ENCODE measurements around the gene ASCL4. TPM values are rescaled to one million over a fixed set of nuclear protein-coding genes. Genes with fewer than 3 reads are reported as not detected.

Gene ASCL4
- polyA plus RNA-seq, 1 of the 3 experiments (the other 2 are of a cell fraction): not detected

DNA sequence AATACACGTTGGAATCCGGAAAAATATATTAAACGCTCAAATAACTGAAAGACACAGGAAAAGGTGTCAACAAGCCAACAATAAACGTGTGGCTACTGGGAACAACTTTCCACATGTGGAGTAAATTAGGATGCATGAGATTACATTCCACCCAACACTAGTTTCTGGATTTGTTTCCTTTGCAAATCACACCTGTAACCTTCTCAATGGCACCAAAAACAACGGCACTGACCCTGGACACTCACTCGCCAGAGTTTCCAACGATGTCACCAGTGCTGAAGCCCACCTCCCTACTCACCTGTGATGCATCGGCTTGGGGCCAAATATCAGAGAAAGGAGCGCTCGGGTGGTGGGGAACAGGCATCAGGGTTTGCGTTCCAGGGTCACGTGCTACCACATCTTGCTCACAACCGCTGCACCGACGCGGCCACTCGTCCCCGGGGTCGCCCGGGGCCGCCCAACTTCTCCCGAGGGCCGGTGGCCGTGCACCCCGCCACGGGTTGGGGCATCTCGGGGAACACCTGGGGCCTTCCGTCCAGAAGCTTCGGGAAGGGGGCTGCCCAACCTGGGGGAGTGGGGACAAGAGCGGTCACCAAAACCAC lies 14.2 kb upstream of the ASCL4 start:
- H3K4me1 ChIP-seq (ENCODE audit: control insufficient read depth in 1 of 2, insufficient read depth in 2 of 2, low read depth in 1 of 2, low read length in 1 of 2): peaks cover 10 to 15% of the 10 kb centered on the region in 2 experiments; a peak in 2 of 4 replicates
- peak overlapping the region; percentile 90 for H3K9ac ChIP-seq
- peaks cover 24% of the 10 kb centered on the region for H4K20me1 ChIP-seq (ENCODE audit: insufficient read depth)
- peak overlapping the region; percentile 71 to 74 for H3K27ac ChIP-seq (ENCODE audit: low read depth in 2 of 2, low read length in 1 of 2)
- no peaks in the 10 kb centered on the region for H3K27me3 ChIP-seq (ENCODE audit: insufficient read depth)
- 3% methylated on average over 24 of the region's 30 CpGs for WGBS (ENCODE audit: low lambda C conversion rate)
- ChIA-PET CTCF (interaction anchor here (0.8 to 9.0 kb wide), 5 partner anchors 83 to 158 kb away, joined by 3 to 68 read pairs (median 3); no protein-coding TSS in a partner anchor), POLR2A (no interaction called here)
- H3K4me3 ChIP-seq (ENCODE audit: low read depth in 2 of 2, low read length in 1 of 2): peak overlapping the region; percentile 82 to 89
- DNase-seq: peak; percentile 58
- no peaks in the 10 kb centered on the region for H3K9me3 ChIP-seq
- H3K79me2 ChIP-seq (ENCODE audit: insufficient read depth): peaks cover 52% of the 10 kb centered on the region
- peak overlapping the region; percentile 83 for H3K4me2 ChIP-seq
- peaks cover 26 to 33% of the 10 kb centered on the region in 2 experiments for H3K36me3 ChIP-seq (replicated peaks in 1 of 2; ENCODE audit: control insufficient read depth in 1 of 2, insufficient read depth in 2 of 2, low read length in 1 of 2)
- no peak for TF ChIP-seq ELF1 (IDR thresholded peaks at IDR 0.05)
- TF ChIP-seq, protein P1, sequence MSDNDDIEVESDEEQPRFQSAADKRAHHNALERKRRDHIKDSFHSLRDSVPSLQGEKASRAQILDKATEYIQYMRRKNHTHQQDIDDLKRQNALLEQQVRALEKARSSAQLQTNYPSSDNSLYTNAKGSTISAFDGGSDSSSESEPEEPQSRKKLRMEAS (IDR thresholded peaks at IDR 0.05; ENCODE audit: low read depth): peak; percentile 35
- TF ChIP-seq, protein P2, sequence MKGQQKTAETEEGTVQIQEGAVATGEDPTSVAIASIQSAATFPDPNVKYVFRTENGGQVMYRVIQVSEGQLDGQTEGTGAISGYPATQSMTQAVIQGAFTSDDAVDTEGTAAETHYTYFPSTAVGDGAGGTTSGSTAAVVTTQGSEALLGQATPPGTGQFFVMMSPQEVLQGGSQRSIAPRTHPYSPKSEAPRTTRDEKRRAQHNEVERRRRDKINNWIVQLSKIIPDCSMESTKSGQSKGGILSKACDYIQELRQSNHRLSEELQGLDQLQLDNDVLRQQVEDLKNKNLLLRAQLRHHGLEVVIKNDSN (IDR thresholded peaks at IDR 0.05; ENCODE audit: borderline replicate concordance, low read depth): peak; percentile 77; the same call in 1 of the 2 replicates
- TF ChIP-seq, protein P3, sequence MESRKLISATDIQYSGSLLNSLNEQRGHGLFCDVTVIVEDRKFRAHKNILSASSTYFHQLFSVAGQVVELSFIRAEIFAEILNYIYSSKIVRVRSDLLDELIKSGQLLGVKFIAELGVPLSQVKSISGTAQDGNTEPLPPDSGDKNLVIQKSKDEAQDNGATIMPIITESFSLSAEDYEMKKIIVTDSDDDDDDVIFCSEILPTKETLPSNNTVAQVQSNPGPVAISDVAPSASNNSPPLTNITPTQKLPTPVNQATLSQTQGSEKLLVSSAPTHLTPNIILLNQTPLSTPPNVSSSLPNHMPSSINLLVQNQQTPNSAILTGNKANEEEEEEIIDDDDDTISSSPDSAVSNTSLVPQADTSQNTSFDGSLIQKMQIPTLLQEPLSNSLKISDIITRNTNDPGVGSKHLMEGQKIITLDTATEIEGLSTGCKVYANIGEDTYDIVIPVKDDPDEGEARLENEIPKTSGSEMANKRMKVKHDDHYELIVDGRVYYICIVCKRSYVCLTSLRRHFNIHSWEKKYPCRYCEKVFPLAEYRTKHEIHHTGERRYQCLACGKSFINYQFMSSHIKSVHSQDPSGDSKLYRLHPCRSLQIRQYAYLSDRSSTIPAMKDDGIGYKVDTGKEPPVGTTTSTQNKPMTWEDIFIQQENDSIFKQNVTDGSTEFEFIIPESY (IDR thresholded peaks at IDR 0.05; ENCODE audit: borderline replicate concordance, low read depth): no peak
- no peaks in the 10 kb centered on the region for H3K9me2 ChIP-seq
- 0 out of 2 replicates have a peak overlapping the region, but pooled peaks have one; percentile 13 for H2AFZ ChIP-seq (ENCODE audit: low read depth)
- H3F3A ChIP-seq (replicated peaks; ENCODE audit: insufficient read depth): peaks cover 4% of the 10 kb centered on the region

DNA sequence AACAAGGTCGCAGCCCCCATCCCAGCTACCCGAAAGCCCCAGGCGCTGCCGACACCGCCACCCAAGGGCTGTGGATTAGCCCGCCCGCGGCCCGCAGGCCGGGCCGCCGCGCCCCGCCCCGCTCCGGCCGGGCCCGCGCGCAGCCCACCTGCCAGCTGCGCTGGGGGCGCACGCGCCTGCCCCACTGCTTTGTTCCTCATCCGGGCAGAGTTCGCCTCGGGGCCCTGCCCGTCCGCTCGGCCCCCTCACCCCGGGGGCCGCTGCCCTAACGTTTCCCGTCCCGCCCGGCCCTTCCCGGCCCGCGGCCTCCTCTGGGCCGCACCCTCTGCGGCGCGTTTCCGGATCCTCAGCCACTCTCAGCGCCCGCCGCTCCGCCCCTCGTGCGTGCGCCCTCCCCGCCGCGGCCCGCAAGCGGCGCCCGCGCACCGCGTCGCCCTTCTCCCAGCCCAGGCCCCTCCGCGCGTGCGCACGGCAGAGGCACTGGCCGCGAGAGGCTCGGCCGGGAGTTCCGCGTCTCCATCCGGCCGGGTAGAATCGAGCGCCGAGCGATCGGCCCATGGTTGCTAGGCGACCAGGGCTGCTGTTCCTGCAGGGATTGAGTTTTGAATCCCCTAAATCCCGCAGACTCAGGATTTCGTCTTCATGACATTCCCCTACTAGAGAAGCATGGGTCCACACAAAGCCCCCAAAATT lies 13.5 kb upstream of the ASCL4 start, which contains the start of gene PRDM4:
Gene PRDM4, minus strand, starts transcription at position 329 of the 693 bp plus-strand sequence. CDS start 622 bp downstream, outside the sequence.
- Histone ChIP-seq H3K4me3 (ENCODE audit: low read depth in 2 of 2, low read length in 1 of 2) (peak within 1 kb of the TSS; percentile 82 to 89), H3K9me3 (no peaks in the 10 kb centered on the region), H3K27ac (ENCODE audit: low read depth in 2 of 2, low read length in 1 of 2) (peak within 1 kb of the TSS; percentile 71 to 74), H4K20me1 (ENCODE audit: insufficient read depth) (peaks cover 24% of the 10 kb centered on the region), H3K9ac (peak within 1 kb of the TSS; percentile 90), H3K4me2 (peak within 1 kb of the TSS; percentile 94), H3K79me2 (ENCODE audit: insufficient read depth) (peaks cover 47% of the 10 kb centered on the region), H3K4me1 (ENCODE audit: control insufficient read depth in 1 of 2, insufficient read depth in 2 of 2, low read depth in 1 of 2, low read length in 1 of 2) (peaks cover 10 to 15% of the 10 kb centered on the region in 2 experiments; a peak in 2 of 4 replicates), H3K36me3 (replicated peaks in 1 of 2; ENCODE audit: control insufficient read depth in 1 of 2, insufficient read depth in 2 of 2, low read length in 1 of 2) (peaks cover 21 to 26% of the 10 kb centered on the region in 2 experiments), H2AFZ (ENCODE audit: low read depth) (peak within 1 kb of the TSS; percentile 100), H3K27me3 (ENCODE audit: insufficient read depth) (no peaks in the 10 kb centered on the region), H3K9me2 (no peaks in the 10 kb centered on the region), H3F3A (replicated peaks; ENCODE audit: insufficient read depth) (peaks cover 4% of the 10 kb centered on the region)
- ChIA-PET CTCF (interaction anchor here (0.8 to 9.0 kb wide), 6 partner anchors 82 to 158 kb away, joined by 3 to 68 read pairs (median 3); no protein-coding TSS in a partner anchor), POLR2A (no interaction called here)
- 0% methylated on average over 25 of the region's 83 CpGs for WGBS (ENCODE audit: low lambda C conversion rate)
- peak; percentile 99 for DNase-seq
- TF ChIP-seq FOSL2 (IDR thresholded peaks at IDR 0.05; ENCODE audit: borderline replicate concordance, low read depth): no peak
- TF ChIP-seq RAD21 (IDR thresholded peaks at IDR 0.05; ENCODE audit: low read length): peak; percentile 64
- TF ChIP-seq GABPA (IDR thresholded peaks at IDR 0.05; ENCODE audit: low read depth): peak; percentile 68
- no peak for TF ChIP-seq MEF2A (IDR thresholded peaks at IDR 0.05; ENCODE audit: borderline replicate concordance, low read depth)
- peak; percentile 50; the same call in 1 of the 2 replicates for TF ChIP-seq SMC3 (IDR thresholded peaks at IDR 0.05; ENCODE audit: low read depth, low read length)
- no peak for TF ChIP-seq JUND (IDR thresholded peaks at IDR 0.05)
- TF ChIP-seq RXRA (IDR thresholded peaks at IDR 0.05; ENCODE audit: borderline replicate concordance, low read depth): no peak
- TF ChIP-seq, protein P3 (IDR thresholded peaks at IDR 0.05; ENCODE audit: borderline replicate concordance, low read depth): peak; percentile 93
- TF ChIP-seq YY1 (IDR thresholded peaks at IDR 0.05; ENCODE audit: low read depth): no peak
- TF ChIP-seq, protein P2 (IDR thresholded peaks at IDR 0.05; ENCODE audit: borderline replicate concordance, low read depth): no peak
- peak; percentile 90 for TF ChIP-seq ELF1 (IDR thresholded peaks at IDR 0.05)
- TF ChIP-seq, protein P4, sequence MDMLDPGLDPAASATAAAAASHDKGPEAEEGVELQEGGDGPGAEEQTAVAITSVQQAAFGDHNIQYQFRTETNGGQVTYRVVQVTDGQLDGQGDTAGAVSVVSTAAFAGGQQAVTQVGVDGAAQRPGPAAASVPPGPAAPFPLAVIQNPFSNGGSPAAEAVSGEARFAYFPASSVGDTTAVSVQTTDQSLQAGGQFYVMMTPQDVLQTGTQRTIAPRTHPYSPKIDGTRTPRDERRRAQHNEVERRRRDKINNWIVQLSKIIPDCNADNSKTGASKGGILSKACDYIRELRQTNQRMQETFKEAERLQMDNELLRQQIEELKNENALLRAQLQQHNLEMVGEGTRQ (IDR thresholded peaks at IDR 0.05; ENCODE audit: borderline replicate concordance, low read depth, low read length): no peak
- TF ChIP-seq, protein P5, sequence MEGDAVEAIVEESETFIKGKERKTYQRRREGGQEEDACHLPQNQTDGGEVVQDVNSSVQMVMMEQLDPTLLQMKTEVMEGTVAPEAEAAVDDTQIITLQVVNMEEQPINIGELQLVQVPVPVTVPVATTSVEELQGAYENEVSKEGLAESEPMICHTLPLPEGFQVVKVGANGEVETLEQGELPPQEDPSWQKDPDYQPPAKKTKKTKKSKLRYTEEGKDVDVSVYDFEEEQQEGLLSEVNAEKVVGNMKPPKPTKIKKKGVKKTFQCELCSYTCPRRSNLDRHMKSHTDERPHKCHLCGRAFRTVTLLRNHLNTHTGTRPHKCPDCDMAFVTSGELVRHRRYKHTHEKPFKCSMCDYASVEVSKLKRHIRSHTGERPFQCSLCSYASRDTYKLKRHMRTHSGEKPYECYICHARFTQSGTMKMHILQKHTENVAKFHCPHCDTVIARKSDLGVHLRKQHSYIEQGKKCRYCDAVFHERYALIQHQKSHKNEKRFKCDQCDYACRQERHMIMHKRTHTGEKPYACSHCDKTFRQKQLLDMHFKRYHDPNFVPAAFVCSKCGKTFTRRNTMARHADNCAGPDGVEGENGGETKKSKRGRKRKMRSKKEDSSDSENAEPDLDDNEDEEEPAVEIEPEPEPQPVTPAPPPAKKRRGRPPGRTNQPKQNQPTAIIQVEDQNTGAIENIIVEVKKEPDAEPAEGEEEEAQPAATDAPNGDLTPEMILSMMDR (IDR thresholded peaks at IDR 0.05): peak; percentile 31
- peak; percentile 61; the same call in 1 of the 2 replicates for TF ChIP-seq TAF1 (IDR thresholded peaks at IDR 0.05; ENCODE audit: borderline replicate concordance, low read depth, low read length)
